ENCODE data around the gene RBP5.

RBP5 gene, protein sequence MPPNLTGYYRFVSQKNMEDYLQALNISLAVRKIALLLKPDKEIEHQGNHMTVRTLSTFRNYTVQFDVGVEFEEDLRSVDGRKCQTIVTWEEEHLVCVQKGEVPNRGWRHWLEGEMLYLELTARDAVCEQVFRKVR

DNA sequence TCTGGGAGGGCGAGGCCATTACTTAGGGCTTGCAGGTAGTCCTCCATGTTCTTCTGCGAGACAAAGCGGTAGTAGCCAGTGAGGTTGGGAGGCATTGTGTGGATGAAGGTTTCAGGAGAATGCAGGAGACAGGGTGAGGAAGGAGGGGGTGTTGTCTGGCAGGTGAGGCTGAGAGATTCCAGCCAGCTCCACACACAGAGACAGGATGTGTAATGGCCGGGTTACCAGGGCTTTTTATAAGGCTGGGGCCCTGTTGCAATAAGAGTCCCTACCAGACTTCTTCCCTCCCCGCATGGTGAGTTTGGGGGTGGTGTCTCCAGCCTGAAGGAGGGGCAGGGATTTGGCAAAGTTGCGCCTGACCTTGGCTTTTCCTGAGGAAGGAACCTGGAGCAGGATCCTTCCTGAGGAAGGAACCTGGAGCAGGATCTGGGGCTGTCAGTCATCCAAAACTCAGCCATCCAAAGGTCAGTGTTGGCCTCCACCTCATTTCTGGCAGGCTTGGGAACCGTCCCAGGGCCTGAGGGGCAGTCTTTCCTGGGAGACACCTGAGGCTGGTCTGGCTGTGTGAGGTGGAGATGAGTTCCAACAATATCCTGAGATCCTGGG is at the start of gene RBP5:
Gene RBP5 (minus strand): TSS at position 209 of the 606 bp plus-strand sequence. CDS start 114 bp downstream, at position 95.
- DNase-seq: no peak

DNA sequence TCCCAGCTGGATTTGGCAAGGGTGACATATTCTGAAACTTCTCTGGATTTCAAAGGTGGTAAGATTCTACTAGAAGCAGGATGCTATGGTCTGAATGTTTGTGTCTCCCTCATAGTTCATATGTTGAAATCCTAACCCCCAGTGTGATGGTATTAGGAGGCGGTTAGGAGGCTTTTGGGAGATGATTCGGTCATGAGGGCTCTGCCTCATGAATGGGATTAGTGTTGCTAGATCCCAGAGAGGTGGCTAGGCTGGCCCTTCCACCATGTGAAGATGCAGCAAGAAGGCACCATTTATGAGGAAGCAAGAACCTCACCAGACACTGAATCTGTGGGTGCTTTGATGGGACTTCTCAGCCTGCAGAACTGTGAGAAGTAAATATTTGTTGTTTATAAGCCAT is 49.8 kb upstream of the RBP5 start:
- DNase-seq: no peak

- DNase-seq: no peak
Observed at GRCh38 chr12:7176595-7176994, 47.9 kb upstream of the RBP5 start.

DNA sequence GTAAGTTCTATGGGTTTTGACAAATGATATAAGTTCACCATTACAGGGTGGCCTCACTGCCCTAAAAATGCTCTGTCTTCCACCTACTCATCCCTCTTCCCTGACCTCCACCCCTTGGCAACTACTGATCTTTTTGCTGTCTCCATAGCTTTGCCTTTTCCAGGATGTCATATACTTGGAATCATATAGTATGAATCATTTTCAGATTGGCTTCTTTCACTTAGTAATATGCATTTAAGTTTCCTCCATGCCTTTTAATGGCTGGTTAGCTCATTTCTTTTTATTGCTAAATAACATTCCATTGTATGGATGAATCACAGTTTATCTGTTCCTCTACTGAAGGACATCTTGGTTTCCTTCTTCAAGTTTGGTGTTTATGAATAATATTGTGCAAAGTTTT is 46.8 kb upstream of the RBP5 start:
- DNase-seq: no peak

- DNase-seq: no peak
Observed at GRCh38 chr12:7171854-7172253, 43.2 kb upstream of the RBP5 start.

- DNase-seq: no peak
Observed at GRCh38 chr12:7169951-7170350, 41.3 kb upstream of the RBP5 start.

GRCh38 chr12:7162691-7163114 is 34.0 kb upstream of the RBP5 start:
- no peak for DNase-seq

DNA sequence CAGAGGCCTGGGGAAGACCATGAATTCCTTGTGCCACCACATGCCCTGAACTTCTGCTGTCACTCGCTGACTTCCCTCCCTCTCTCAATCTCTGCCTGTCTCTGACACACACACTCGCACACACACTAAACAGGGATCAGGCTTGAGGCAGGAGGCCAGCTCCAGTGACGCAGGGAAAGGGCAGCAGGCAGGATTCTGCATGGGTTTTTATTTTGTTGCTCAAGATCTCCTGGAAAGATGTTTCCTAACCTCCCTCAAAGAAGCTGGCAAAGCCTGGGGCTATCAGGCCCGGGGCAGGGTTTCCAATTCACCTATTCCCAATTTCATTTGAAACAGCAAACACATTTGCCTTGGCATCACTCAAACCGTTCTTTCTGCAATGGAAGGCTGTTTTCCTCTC is 33.1 kb upstream of the RBP5 start:
- no peak for DNase-seq

- no peak for DNase-seq
Observed at GRCh38 chr12:7161327-7161726, 32.6 kb upstream of the RBP5 start.

GRCh38 chr12:7160183-7160582 is 31.5 kb upstream of the RBP5 start:
- DNase-seq: no peak

GRCh38 chr12:7158781-7159609 is 30.3 kb upstream of the RBP5 start:
- DNase-seq: no peak

- no peak for DNase-seq
Observed at GRCh38 chr12:7157391-7157790, 28.7 kb upstream of the RBP5 start.

GRCh38 chr12:7156259-7157197 is 27.8 kb upstream of the RBP5 start:
- DNase-seq: no peak

- DNase-seq: no peak
Observed at GRCh38 chr12:7155471-7156034, 26.9 kb upstream of the RBP5 start.

DNA sequence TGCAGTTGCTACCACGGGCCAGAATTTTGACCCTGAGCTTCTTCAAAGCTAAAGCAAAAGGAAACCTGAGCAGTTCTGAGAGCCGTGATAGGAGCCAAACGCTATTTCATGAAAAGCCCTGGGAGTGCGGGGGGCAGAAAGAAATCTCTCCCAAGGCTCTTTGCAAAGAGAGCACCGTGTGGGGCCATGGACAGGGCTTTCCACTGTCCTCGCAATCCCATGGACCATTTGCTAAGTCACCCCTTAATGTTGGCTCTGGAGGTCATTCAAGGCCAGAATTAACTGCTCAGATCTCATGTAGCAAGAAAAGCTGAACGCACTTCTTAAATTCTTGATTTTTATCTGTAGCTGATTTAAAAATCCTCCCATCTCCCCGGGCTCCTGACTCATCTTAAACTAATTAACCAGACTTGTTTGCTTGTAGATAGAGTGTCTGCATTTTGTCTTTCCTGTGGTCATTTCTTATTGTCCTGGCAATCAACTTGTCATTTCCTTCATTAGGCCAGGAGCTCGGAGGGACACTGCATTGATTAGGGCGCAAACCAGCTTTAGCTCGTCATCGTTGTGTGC is 26.3 kb upstream of the RBP5 start:
- no peak for DNase-seq

DNA sequence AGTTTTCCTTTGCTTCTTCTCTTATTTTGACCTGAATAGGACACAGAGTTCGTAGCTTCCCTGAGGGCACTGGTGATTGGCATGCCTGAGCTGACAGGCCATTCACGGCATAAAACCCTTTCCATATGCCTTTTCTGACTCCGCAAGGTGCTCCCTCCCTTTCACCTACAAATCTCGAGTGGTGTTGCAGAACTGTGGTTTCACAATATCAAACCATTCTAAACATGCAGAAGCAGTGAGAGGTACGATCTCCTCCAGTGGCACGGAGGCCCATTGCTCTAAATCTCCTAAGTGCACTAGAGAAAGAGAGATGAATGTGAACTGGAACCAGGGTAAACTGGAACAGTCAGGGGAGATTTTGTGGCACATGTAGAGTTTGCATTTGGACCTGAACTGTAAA is 25.4 kb upstream of the RBP5 start:
- DNase-seq: no peak

- no peak for DNase-seq
Observed at GRCh38 chr12:7152818-7153217, 24.1 kb upstream of the RBP5 start.

DNA sequence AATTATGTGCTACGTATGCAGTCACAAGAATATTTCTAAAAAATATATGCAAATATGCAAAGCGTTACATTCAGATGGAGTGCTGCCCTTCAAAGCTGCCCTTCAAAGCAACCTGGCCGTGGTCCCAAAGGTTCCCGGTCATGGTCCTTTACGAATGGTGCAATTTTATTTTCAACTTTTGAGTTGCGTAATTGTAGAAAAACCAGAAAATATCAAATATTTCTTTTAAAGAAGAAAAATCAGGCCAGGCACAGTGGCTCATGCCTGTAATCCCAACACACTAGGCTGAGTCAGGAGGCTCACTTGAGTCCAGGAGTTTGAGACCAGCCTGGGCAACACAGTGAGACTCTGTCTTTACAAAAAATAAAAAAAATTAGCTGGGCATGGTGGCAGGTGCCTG is 22.8 kb upstream of the RBP5 start:
- DNase-seq: no peak

DNA sequence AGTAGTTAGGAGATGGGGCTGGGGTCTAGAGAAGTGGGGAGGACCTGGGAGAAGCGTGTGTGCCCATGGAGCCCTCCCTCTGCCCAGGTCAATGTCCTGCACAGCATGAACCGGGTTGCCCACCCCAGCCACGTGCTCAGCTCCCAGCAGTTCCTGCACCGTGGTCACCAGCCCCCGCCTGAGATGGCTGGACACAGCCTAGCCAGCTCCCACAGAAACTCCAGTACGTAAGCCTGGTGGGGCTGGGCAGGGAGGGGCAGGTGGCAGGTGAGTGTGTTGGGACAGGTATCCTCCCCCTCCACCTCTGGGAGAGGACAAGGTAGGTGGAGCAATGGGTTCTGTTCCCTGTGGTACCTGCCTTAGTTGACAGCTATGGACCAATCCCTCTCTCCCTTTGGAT is 22.2 kb upstream of the RBP5 start:
- DNase-seq: no peak

DNA sequence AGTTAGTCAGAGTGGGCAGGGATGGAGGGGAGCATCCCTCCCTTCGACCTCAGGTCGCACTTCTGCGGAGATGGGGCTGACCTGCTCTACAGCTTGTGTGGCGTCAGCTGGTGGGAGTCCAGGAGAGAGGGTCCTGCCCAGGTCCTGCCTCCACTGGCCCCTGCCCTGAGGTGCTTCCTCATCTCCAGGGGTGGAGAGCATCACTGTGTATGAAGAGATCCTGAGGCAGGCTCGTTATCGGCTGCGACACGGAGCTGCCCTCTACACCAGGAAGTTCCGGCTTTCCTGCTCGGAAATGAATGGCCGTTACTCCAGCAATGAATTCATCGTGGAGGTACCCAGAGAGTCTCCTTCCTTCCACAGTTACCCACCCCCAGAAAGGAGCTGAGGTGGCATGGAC is 21.7 kb upstream of the RBP5 start:
- no peak for DNase-seq

DNA sequence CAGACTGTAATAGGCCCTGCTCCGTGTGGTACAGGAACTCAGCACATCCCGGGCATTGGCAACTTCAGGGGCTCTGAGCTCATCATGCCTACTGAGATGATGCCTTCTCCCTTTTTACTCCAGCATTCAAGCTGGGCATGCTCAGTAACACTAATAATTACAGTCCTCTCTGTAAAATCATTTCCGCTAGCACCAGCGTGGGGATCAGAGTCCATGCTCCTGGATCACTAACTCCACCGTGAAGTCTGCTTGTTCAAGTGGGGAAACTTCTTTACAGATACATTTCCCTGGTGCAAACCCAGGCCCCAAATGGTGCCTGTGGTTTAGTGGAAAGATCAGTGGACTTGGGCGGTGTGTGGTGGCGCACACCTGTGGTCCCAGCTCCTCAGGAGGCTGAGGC is 18.2 kb upstream of the RBP5 start:
- no peak for DNase-seq

GRCh38 chr12:7146228-7146627 is 17.5 kb upstream of the RBP5 start:
- DNase-seq: no peak

DNA sequence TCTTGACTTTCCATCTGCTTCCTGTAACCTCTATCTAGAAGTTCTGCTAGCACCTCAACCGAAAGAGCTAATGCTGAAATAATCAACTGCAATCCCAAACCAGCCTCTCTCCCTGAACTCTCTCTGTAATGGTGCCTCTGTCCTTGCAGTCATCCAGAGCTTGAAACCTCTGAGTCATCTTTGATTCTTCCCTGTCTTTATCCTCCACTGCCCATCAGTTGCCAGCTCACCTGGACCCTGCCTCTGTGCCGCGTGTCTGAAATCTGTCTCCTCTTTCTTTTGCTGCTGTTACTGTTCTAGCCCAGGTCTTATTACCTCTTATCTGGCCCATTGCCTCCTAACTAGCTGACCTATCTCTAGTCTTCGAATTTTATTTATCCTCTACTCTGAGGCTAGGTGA is 17.0 kb upstream of the RBP5 start:
- no peak for DNase-seq
